Activated gamma-delta T cell (primary cell): ENCODE data around the gene TET3.

Experiments used
- DNase-seq: peaks from one replicate; lab custom pipeline; 2025; lab: John Stamatoyannopoulos, UW

Gene TET3

DNA sequence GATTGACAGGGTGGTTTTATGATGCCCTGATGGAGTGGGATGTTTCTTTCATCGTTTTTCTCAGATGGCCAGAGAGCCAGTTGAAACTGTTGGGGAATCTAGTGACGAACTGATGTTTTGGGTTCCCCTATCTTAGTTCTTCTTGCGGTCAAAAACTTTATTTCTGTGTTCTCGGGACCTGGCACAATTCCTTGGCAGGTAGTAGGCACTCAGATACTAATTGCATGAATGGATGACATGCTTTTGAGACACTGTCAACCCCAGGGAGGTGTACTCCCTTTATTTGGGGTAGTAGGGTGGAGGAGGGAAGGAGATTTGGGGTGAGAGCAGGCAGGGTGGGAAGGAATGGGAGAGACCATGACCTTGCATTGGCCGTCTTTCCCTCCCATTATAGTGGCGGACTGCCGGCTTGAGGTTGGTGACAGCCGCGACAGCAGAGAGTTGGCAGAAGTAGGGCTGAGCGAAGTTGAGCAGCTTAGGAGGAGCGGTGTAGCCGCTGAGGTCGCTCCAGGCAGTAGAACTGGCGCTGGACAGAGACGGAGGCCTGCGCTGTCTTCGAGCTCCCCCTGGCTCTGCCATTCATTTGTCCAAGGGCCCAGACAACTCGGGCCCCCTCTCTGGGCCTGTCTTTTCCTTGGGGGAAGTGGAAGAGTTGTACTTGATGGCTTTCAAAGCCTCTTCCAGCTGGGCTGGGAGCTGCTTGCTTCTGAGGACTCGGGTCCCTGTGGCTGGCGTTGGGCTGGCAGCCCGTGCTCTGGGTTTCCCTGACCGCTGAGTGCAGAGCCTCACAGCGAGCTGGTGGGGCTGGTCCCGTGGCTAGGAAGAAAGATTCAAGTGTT lies 2.6 kb downstream of the TET3 start:
- DNase-seq = no peak

DNA sequence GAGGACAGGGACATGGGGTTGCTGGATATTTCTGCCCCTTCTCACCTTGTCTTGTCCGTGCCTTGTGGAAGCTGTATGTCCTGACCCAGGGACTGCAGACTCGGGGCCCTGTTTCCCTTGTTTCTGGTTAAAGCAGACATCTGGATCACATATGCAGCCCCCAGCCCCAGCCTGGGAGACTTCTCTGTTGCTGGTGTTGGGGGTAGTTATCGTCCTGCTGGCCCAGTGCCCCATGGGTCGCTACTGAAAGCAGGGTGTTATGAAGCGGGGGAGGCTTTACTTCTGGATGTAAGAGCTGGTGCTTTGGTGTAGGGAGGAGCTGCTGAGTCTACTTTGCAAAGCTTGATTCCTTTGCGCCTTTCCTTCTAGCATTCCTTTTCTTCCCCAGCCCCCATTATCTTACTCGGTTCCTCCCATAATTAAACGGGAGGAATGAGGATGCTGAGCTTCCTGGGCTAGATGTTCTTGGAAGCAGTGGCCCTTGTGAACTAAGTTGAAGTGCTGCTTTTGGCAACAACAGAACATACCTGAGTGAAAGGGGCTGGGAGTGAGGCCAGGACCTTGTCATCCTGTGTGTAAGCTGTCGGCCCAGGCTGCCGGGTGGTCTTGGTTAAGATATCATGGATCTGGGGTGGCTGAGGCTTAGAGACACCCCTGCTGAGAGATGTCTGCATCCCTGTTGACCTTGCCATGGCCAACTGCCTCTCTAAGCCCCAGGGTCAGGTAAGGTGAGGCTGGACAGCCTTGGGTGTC lies 3.4 kb downstream of the TET3 start:
- no peak for DNase-seq

DNA sequence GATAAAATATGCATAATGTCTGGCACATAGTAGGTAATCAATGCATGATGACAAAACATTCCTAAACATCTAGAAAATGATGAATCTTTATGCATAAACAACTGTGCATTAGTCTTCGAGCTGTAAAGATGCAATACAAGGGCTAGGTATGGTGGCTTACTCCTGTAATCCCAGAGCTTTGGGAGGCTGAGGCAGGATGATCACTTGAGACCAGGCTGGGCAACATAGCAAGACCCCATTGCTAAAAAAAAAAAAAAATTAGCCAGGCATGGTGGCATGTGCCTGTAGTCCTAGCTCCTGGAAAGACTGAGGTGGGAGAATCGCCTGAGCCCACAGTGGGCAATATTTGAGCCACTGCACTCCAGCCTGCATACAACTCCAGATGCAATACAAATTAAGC lies 5.3 kb downstream of the TET3 start:
- DNase-seq = no peak

DNA sequence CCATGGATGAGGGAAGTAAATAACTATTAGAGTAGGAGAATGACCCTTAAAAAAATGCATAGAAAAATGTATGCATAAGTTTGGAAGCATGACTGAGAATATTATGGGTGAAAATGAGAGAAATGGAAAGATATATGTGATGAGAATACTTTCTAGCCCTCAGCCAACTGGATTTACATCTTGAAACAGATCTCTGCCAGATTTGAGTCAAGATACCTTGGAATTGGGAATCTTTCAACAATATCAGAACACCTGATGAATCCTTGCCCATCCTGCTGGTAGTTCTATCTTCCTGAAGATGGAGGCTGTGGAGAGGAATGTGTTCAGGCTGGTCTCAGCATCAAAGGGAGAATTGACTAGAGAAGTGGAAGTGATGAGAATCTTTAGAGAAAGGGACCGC lies 5.8 kb downstream of the TET3 start:
- DNase-seq = no peak

DNA sequence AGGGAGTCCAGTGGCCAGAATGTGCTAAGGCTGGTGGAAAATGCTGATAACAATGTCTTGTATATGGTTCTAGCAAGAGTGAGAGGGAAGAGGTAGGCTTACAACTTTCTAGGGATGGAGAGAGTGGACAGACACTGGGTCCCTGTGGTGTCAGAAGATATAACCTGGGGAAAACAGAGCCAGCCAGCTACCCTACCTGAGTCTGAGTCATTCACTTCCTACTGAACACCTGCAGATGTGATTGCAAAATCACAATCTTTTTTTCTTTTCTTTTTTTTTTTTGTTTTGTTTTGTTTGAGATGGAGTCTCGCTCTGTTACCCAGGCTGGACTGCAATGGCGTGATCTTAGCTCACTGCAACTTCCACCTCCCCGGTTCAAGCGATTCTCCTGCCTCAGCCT lies 7.3 kb downstream of the TET3 start:
- DNase-seq = no peak

DNA sequence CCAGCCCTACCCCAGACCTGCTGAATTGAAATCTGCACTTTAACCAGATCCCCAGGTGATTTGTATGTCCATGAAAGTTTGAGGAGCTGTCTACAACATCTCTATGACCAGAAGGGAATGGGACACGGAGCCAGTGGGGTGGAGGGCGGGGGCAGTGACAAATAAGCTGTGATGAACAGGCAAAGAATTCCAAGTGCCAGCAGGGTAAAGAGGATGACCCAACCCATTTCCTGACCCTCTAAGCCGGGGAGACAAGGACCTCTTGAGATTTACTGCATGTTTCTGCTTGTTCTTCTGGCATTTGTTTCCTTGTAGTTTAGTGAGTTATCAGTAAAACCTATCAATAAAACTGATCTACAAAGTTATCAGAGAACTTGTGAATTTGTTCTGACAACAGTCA lies 8.7 kb downstream of the TET3 start:
- DNase-seq = no peak

DNA sequence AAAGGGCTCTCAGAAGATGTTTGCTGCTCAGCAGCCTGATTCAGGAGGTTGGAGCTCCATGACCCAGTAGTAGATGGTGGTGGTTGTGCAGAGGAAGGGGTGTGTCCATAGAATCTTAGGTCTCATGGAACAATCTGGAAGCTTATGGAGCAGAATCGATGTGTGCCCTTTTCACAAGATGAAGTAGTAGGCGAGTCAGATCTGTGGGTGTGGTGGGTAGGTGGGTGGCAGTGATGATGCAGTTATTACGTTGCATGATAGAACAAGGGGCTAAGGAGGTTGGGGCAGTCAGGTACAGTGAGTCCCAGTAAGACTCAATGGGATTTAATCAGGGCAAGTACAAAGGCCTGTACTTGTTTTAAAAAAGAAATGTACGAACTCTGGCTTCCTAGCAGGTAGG lies 9.1 kb downstream of the TET3 start:
- DNase-seq = no peak

DNA sequence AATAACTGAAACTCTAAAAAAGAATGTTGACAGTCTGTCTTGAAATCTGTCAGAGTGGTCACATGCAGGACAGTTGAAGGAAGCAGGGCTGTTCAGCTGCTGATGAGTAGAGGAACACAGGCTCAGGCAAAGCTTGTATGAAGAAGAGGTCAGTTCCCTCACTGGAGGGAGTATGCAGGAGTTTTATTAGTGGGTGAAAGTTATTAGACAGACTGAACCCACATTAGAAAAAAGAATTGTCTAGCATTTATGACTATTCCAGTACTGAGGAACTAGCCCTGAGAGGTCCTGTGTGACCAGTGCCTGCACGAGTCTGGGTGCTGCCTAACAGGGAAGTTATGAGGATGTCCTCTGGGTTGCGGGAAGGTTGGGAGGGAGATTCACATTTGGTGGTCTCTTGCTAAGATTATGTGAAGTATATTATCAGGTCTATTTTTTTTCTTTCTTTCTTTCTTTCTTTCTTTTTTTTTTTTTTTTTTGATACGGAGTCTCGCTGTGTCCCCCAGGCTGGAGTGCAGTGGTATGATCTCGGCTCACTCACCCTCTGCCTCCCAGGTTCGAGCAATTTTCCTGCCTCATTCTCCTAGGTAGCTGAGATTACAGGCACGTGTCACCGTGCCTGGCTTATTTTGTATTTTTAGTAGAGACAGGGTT lies 9.6 kb downstream of the TET3 start:
- DNase-seq = no peak

DNA sequence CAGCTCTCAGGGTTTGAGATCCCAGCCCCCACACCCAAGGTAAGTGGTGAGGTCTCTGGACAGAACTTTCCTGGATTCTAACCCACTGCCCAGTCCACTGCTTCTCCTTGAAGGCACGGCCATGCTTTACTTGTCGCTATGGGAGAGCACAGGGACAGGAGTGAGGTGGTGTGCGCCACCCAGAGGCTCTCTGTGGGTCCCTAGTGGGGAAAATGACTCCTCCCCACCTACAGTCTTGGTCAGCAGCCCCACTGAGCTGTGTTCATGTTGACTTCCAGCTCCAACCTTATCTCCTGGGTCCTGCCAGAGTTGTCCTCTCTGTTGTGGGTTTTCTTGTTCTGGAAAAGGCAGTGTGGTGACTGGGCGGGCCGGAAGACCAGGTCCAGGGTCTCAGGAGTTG lies 11.1 kb downstream of the TET3 start:
- no peak for DNase-seq

DNA sequence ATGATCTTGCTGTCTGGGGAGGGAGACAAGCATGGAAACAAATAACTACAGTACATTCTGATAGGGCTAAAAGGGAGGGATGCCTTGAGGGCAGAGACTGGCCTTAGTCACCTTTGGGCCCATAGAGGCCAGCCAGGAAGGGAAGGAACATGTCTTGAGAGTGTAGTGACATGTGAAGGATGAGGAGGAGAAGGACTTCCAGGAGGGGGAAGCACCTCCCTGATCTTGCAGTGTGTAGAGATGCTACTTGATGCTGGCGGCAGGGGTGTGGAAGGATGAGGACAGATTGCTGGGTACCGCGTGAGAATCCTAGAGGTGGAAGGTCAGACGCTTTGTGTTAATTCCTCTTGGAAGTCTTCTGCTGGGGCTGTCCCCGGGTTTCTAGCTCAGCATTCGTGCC lies 13.1 kb downstream of the TET3 start:
- DNase-seq = no peak

DNA sequence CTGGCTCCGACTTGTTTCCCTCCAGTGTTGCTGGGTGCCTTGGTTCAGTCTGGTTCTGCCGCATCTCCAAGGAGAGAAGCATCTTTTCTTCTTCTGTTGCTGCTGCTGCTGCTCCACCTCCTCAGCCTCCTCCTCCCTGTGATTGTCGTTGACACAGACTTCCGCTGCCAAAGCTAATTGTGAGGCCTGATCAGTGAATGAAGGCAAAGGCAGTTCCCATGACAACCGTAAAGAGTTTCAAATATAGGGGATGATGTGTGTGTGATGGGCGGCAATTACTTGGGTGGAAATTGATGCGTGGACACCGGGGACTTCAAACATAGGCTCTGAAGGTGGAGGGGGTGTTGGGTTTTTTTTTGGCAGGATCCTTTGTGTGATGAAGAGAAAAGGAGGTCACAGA lies 13.7 kb downstream of the TET3 start:
- DNase-seq = no peak

DNA sequence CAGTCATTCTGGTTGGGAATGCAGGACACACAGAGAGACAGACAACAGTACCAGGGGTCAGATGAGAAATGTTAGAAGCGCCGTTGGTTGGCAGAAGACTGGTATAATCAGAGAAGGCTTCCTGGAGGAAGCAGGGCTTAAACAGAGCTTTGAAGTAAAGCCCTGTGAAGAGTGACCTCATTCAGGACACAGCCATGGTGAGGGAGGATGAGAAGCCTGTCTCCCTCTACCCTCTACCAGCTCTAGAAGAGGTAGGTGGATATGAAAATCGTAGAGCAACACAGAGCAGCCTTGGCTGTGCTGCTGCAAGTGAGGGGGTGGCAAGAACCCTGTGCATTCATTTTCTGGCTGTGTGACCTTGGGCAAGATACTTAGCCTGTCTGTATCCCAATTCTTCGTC lies 14.2 kb downstream of the TET3 start:
- no peak for DNase-seq

DNA sequence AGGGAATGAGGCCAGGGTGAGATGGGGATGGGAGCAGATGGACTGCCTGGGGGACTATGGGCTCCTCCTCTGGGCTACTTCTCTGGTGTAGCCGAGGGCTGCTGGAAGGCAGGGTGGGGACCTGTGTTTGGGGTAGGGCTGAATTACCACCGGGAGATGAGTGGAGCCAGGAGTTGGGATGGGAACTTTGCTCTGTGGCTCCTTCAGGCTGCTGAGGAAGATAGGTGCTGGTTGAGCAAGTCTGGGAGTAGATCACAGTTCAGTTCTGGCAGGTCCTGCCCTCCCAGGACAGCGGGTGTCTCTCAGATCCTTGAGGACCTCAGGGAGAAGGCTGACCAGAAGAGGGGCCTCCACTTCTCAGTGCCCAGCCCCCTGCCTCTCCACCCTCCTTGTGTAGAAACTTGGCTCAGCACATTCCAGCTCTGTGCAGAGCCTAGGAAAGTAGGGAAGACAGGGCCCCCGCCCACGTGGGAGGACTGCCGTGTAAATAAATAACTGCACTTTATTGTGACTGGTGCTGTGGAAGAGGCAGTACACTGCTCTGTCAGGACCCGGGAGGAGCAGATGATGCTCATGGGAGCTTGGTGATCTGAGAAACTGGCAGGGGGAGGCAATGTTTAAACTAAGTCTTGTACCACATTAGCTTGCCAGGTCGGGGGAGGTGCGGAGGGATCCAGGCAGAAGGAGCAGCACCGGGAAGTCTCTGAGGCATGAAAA lies 15.3 kb downstream of the TET3 start:
- no peak for DNase-seq

DNA sequence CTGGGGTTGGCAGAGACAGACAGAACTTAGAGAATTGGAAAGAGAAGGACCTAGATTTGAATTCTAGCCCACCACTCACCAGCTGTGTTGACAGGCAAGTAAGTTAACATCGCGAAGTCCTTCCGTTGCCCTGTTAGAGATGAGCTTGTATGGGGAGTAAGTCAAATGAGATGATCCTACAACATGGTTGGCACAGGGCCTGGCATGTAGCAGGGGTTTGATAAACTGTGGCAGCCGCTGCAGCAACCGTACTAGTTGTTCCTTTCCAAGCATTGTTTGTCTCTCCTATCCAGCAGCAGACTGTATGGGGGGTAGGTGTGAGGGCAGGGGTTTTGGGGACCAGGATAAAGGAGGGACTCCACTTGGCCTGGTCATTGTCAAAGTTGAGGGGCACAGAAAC lies 16.0 kb downstream of the TET3 start:
- DNase-seq = no peak

DNA sequence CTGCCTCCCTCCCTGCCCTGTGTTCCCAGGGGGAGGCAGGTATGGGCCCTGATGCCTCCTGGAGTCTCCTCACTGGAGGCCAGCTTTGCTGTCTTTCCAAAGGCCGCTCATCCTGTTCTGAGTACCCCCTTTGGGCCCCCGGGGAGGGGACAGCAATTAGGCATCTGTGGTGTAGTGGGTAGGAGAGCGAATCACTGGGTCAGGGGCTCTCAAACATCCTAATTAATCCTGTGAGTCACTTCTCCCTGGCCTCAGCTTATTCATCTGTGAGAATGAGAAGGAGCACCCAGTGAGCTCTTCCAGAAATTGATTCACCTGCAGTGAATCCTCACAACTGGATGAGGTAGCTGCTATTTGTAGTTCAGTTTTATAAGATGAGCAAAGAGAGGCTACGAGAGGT lies 16.4 kb downstream of the TET3 start:
- DNase-seq = no peak

DNA sequence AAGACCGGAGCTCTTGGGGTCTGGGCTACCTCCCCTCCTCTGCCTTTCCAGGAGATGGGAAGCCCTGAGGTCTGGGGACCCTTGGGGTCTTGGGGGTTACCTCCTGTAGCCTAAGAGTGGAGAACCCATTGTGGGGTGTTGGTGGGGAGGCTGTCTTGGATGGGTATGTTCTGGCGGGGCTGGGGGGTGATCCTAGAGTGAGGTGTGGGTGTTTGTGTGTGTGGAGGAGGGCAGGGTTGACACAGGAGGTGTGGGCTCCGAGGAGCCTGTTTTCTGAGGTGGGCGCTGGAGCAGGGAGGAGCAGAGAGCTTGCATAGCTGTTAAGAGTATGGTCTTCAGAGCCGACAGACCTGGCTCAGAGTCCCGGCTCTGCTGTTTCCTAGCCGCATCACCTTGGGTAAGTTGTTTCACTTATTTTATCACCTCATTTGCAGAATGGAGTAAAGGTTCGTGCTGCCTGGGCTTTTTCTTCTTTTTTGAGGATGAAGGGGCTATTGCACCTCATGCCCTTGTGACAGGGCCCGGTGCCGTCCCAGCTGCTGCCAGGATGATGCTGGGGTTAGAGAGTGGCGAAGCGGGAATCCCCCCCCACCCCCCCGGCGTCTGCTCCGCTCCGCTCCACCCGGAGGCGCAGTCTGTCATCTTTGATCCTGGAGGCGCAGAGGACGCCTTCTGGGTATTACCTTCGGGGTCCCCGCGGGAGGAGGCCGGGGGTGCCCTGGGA lies 17.2 kb downstream of the TET3 start:
- DNase-seq = no peak

DNA sequence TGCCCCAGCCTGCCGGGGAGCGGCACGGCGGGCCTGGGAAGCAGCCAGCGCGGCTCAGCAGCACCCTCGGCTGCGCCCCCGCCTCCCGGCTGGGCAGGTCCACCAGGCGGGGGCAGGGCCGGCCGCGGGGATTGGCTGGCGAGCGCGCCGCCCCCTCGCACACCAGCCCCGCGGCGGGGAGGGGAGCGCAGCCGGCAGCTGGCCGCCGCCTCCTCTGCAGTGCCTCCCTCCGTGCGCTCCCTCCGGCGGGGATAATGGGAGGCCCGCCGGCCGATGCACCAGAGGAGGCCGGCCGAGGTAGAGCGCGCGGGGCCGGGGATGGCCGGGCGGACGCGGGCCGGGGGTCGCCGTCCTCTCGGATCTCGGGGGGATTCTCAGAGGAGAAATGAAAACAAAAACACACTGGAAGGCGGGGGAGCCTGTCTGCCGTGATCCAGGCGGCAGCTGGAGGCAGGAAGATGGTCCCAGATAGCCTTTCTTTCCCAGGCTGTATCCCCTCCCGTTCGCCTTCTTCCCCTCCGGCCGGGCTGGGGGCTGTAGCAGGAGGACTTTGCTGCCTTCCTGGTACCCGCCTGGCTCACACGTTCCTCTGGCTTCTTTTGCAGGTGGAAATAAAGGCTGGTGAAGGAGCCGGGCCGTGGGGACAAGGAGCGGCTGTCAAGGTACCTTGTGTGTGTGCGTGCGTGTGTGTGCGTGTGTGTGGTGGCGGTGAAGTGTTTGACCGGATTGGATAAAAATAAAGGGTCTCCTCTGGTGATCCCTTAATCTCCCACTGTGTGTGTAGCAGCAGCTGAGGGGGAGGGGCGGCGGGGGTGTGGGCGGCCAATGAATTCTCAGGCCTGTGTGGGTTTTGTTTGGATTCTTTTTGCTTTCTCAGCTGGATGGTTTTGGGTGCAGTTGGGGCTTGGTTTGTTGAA lies 18.1 kb downstream of the TET3 start:
- DNase-seq = peak; percentile 74

DNA sequence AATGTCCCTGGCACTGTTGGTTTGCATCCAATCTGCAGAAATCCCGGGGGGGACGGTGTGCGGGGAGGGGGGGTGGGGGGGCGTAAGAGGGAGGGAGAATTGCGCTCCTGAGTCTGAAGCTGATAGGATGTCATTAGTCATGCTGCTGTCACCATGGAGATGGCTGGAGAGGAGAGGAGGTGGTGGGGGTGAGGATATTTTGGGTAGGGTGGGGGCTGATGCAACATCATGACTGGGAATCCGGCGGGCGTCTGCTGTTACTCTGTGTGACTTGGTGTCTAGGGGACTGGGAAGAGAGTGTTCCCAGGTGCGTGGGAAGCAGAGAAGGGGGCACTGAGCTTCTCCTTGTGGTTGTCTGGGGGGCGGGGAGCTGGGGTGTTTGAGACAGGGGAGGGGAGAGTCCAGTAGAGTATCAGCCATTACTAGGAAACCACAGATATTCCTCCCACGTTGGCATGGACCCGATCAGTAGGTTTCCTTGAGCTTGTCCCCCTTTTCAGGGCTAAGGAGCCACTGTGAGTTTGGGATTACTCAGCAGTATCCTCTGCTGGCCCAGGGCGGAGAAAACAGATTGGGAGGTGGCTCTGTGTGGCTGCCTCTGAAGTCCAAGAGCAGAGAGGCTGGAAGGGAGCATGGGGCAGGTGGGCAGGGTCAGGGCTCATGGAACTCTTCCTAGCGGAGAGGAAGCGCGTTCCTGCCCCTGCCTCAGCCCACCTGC lies 18.9 kb downstream of the TET3 start:
- no peak for DNase-seq

DNA sequence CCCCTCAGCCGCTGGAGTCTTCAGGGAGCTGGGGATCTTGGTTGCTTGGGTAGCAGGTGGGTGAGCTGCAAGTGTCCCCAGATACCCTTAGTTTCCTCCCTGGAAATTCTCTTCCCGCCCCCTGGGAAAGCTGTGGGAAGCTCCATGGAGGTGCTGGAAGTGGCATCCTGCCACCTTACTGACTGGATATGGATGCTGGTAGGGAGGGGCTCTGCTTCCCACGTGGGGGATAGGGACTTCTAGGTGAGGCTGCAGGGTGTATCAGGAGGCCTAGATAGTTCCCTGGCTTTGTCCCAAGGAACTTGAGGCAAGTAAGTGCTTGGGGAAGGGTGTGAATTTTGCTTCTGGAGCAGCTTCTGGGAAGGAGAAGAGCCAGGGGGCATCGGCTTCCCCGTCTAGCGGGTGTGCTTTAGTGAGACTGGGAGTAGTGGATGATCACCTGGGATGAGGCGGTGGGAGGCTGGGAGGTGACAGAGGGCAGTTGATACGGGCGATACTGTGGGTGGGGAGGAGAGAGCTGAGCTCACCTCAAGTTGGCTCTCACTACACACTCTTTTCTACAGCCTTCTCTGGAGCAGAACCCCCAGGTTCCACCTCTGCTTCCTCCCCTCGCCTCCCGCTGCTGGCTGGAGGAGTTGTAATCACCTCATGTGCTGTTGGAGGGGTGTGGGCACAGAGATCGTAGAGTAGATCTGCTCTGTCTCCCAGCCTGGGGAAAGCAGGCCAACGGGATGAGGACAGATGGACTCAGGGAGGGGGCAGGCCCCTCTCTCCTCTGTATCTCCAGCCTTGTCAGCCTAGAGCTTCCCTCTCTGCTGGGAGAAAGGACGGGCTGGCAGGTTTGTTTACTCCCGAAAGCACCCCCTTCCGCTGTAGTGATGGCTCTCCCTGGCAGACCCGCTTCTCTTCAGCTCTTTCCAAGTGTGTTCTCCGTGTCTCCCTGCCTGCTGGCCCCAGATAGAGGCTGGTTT lies 19.8 kb downstream of the TET3 start:
- no peak for DNase-seq
